C4-2B (cell line): Measurements from ENCODE around the gene CRYBB2.

Experiments used
- ZFX ChIP-seq: fragments of 450-650 bp; IDR thresholded peaks from 2 replicates; pipeline ENCODE4 v1.6.1; 2017
- TF ChIP-seq, protein P1 (sequence below): fragments of 450-650 bp; conservative IDR thresholded peaks from 2 replicates; pipeline ENCODE4 v1.5.1; 2017; ENCODE audit warnings: mild to moderate bottlenecking

DNA sequence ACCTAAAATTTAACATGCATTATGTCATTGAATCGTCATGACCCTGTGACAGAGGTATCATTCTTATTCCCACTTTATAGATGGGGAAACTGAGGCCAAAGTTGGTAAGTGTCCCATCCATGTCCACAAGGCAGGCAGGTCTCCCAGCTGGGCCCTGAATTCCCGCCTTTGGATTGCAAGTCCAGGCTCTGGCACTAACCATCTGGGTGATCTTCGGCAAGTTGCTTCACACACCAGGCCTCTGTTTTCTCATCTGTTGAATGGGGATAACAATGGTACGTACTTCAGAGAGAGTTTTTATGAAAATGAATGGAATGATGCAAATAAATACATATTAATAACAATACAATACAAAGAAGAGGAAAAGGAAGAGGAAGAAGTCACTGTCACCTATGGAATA lies 16.4 kb upstream of the CRYBB2 start:
- TF ChIP-seq, protein P1, sequence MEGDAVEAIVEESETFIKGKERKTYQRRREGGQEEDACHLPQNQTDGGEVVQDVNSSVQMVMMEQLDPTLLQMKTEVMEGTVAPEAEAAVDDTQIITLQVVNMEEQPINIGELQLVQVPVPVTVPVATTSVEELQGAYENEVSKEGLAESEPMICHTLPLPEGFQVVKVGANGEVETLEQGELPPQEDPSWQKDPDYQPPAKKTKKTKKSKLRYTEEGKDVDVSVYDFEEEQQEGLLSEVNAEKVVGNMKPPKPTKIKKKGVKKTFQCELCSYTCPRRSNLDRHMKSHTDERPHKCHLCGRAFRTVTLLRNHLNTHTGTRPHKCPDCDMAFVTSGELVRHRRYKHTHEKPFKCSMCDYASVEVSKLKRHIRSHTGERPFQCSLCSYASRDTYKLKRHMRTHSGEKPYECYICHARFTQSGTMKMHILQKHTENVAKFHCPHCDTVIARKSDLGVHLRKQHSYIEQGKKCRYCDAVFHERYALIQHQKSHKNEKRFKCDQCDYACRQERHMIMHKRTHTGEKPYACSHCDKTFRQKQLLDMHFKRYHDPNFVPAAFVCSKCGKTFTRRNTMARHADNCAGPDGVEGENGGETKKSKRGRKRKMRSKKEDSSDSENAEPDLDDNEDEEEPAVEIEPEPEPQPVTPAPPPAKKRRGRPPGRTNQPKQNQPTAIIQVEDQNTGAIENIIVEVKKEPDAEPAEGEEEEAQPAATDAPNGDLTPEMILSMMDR: no peak
- TF ChIP-seq ZFX: no peak
